A549 (cell line): ENCODE results near the gene C5AR2.

Experiments used
- KDM5A ChIP-seq: fragments of 200-600 bp; sonication (generic); IDR thresholded peaks from 2 replicates; pipeline ENCODE4 v1.6.1; 2016; ENCODE audit warnings: antibody characterized with exemption, mild to moderate bottlenecking
- MAFK ChIP-seq: fragments of 450-650 bp; IDR thresholded peaks from 2 replicates; pipeline ENCODE4 v1.6.1; 2014; ENCODE audit not compliant: partially characterized antibody
- NR3C1 ChIP-seq: fragments of >200 bp; sonication (Bioruptor Twin); formaldehyde crosslinking; IDR thresholded peaks from 3 replicates; pipeline ENCODE4 v1.6.1; 2017
- TF ChIP-seq, protein P1 (sequence below): IDR thresholded peaks from 2 replicates; pipeline ENCODE4 v1.6.1; 2012
- TF ChIP-seq, protein P2 (sequence below): fragments of >200 bp; sonication (Bioruptor Twin); formaldehyde crosslinking; IDR thresholded peaks from 3 replicates; pipeline ENCODE4 v1.5.1; 2016
- TF ChIP-seq, protein P3 (sequence below): fragments of 200-600 bp; sonication (generic); IDR thresholded peaks from 2 replicates; pipeline ENCODE4 v1.6.1; 2016; ENCODE audit warnings: antibody characterized with exemption, mild to moderate bottlenecking, moderate library complexity

GRCh38 chr19:47322058-47322457 lies 9.9 kb upstream of the C5AR2 start:
- TF ChIP-seq KDM5A, result no peak
- TF ChIP-seq, protein P1, sequence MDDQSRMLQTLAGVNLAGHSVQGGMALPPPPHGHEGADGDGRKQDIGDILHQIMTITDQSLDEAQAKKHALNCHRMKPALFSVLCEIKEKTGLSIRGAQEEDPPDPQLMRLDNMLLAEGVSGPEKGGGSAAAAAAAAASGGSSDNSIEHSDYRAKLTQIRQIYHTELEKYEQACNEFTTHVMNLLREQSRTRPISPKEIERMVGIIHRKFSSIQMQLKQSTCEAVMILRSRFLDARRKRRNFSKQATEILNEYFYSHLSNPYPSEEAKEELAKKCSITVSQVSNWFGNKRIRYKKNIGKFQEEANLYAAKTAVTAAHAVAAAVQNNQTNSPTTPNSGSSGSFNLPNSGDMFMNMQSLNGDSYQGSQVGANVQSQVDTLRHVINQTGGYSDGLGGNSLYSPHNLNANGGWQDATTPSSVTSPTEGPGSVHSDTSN, result no peak
- TF ChIP-seq, protein P2, sequence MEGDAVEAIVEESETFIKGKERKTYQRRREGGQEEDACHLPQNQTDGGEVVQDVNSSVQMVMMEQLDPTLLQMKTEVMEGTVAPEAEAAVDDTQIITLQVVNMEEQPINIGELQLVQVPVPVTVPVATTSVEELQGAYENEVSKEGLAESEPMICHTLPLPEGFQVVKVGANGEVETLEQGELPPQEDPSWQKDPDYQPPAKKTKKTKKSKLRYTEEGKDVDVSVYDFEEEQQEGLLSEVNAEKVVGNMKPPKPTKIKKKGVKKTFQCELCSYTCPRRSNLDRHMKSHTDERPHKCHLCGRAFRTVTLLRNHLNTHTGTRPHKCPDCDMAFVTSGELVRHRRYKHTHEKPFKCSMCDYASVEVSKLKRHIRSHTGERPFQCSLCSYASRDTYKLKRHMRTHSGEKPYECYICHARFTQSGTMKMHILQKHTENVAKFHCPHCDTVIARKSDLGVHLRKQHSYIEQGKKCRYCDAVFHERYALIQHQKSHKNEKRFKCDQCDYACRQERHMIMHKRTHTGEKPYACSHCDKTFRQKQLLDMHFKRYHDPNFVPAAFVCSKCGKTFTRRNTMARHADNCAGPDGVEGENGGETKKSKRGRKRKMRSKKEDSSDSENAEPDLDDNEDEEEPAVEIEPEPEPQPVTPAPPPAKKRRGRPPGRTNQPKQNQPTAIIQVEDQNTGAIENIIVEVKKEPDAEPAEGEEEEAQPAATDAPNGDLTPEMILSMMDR, result no peak
- TF ChIP-seq, protein P3, sequence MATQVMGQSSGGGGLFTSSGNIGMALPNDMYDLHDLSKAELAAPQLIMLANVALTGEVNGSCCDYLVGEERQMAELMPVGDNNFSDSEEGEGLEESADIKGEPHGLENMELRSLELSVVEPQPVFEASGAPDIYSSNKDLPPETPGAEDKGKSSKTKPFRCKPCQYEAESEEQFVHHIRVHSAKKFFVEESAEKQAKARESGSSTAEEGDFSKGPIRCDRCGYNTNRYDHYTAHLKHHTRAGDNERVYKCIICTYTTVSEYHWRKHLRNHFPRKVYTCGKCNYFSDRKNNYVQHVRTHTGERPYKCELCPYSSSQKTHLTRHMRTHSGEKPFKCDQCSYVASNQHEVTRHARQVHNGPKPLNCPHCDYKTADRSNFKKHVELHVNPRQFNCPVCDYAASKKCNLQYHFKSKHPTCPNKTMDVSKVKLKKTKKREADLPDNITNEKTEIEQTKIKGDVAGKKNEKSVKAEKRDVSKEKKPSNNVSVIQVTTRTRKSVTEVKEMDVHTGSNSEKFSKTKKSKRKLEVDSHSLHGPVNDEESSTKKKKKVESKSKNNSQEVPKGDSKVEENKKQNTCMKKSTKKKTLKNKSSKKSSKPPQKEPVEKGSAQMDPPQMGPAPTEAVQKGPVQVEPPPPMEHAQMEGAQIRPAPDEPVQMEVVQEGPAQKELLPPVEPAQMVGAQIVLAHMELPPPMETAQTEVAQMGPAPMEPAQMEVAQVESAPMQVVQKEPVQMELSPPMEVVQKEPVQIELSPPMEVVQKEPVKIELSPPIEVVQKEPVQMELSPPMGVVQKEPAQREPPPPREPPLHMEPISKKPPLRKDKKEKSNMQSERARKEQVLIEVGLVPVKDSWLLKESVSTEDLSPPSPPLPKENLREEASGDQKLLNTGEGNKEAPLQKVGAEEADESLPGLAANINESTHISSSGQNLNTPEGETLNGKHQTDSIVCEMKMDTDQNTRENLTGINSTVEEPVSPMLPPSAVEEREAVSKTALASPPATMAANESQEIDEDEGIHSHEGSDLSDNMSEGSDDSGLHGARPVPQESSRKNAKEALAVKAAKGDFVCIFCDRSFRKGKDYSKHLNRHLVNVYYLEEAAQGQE, result no peak
- no peak for TF ChIP-seq NR3C1
- TF ChIP-seq MAFK, result no peak
